Inferior parietal cortex (tissue), 1 donor: ENCODE data around the gene FBXO7.

Experiments
- DNase-seq: peaks from one replicate; pipeline ENCODE4 v3.0.0-alpha.2; 2016; ENCODE audit errors: extremely low spot score

FBXO7 gene

DNA sequence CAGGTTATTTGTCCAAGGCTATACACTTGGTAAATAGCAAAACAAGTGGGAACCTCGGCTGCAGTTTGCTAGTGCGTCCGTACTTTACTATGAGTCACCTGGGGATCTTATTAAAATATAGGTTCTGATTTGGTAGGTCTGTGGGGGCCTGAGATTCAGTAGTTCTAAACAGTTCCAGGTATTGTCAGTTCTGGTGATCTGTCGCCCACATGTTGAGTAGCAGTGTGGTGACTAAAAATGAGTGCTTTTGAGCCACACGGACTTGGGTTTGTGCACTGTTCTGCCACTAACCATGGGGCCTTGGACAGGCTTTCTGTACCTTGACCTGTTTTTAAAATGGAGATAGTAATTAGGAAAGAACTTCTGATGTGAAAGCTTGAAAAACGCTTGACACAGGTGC lies 15.7 kb downstream of the FBXO7 start:
- DNase-seq, result no peak

DNA sequence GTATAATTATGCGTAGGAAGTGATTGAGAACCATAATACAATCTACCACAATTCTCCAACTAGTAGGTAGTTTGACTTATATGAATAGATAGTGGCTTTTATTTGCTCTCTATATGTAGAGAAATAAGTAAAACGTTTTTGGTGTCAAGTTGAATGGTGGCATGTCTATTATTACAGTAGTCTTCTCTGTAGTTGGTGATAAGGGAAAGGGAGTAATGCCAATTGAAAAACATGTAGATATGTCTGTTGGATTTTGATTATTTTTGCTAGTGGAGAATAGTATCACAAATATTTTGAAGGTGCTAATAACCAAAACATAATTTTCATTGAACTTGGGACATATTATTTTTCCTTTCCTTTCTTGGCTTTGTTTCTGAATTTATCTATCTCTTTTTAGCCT lies 17.5 kb downstream of the FBXO7 start:
- no peak for DNase-seq

DNA sequence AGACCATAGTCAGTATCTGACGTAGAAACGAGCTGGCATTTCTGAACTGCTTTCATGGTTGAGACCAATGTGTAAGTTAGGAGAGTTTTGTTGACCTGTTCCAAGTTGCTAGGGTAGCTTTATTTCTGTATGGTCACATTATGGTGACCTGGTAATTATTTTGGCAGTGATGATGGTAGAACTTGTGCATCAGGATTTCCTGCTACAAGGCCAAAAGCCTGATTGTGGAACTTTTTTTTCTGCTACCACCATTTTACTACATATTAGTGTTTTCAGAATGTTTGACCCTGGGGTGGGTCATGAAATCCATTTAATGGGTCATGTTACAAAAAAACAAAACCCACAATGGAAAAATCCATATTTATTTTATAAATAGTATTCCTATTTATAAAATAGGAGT lies 18.9 kb downstream of the FBXO7 start:
- DNase-seq, result no peak

DNA sequence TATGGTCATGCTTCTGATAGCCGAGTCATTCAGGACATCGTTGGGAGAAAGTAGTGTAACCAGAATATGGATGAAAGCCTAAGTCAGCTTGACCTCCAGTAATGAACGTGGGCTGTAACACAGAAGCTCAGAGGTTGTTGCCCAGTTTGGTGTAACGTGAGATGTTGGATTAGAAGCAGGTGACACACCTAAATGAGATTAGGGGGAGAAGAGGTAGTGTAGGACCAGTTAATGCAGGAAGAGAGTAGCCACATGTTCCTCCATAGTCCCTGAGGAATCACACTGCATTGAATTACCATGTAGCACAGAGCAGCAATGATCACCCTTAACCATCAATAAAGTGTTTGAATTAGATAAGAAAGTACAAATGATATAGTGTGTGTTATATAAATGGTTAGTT lies 20.4 kb downstream of the FBXO7 start:
- no peak for DNase-seq

DNA sequence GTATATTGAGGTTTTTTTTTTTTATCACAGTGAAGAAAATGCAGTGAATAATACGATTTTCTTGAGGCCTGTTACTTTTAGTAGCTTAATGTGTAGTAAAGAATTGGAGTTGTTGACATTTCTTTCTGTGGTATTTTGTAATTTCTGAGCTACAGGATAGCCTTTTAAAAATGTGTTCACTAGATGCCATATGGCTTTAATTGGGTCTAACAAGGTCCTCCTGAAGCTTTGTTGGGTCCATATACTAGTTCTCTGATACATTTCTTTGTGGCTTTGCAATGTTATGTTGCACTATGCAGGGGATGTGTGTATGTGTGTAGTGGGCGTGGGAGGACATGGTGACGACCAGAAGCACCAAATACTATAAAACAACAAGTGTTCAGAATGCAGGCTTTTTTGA lies 25.1 kb downstream of the FBXO7 start:
- DNase-seq, result no peak

DNA sequence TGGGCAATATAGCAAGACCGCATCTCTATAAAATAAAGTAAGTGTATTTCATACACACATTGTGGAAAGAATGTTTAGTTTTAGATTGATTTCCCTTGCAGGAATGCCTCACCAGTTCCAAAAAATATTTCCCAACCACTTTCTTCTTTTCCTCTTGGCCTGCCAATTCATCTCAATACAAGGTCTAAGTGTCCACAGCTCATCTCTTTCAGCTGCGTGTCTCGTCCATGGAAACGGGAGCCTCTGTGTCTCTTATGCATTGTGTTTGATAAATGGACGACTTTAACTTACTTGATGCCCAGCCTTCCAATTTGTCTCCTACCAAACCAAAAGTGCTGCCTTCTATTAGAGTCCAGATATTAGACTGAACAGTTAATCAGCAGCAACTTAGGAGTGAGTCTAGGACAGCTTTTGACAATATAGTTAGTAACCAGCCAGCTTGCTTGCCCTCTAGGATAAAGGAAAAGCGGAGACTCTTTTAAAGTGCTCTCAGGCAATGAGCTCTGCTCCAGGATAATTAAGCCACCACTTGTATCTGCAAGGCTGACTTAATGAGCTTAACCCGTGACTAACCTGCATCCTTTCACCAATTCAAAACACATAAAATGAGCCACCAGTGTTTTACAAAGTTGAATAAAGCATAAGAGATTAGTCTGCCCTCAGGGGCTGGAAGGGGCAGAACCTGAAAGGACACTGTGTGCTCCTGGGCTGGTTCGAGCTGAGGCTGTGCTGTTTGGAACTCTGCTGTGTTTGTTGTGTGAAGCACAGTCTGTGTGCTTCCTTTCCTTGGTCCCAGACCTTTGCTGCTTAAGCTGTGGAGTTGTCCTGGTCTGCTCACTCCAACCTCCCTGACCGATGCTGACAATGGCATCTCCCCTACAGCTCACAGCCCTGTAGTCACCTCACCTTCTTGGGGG lies 27.5 kb downstream of the FBXO7 start:
- DNase-seq, result no peak

DNA sequence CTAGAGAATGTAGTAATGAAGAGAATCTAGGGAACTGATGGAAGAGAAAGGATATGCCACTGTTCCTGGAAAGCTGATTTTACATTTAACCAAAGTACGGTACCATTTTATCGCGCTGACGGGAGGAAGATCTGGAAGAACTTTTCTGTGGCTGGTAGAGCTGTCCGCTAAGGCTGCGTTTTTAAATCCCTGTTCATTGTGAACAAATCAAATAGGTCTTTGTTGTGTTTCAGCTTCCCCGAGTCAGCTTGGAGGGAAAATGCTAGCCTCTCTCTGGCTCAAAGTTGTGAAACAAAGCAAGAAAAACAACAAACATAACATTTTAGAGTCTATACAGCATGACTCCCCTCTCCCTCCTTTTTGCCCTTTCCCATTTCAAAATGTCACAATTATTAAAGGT lies 34.4 kb downstream of the FBXO7 start:
- DNase-seq, result peak; percentile 56

DNA sequence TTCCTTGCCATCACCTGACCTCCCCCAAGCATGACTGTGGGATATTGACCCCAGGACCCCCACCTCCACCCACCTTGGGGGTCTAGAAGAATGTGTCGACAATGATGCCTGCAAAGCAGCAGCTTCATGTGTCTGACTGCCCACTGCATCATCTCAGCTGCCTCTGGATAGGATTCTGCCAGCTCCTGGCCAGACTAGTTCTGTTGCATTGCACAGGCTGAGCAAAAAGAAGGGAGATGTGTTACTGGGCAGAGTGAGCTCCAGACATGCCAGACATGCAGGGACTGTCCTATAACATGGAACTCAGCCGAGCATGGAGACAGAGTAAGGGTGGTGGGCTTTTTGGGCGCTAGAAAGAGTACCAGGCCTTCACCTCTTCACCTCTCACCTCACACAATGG lies 36.7 kb downstream of the FBXO7 start:
- no peak for DNase-seq

DNA sequence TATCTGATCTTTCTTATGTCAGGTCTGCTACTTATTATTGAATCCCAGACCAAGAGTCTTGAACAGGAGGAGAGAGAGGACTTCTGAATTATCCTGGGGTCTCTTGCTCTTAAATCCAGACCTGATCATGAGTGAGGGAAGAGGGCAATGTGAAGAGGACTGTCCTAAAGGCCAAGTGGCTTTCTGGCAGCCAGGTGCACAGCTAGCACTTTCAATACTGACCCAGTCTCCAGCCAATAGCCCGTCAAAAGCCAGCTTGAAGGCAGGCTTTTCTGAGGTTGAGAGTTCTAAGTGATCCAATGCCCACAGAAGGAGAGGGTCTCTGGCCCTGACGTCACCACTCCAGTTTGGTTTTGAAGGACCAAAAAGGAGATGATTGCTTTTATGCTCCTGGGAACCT lies 37.2 kb downstream of the FBXO7 start:
- DNase-seq, result no peak

DNA sequence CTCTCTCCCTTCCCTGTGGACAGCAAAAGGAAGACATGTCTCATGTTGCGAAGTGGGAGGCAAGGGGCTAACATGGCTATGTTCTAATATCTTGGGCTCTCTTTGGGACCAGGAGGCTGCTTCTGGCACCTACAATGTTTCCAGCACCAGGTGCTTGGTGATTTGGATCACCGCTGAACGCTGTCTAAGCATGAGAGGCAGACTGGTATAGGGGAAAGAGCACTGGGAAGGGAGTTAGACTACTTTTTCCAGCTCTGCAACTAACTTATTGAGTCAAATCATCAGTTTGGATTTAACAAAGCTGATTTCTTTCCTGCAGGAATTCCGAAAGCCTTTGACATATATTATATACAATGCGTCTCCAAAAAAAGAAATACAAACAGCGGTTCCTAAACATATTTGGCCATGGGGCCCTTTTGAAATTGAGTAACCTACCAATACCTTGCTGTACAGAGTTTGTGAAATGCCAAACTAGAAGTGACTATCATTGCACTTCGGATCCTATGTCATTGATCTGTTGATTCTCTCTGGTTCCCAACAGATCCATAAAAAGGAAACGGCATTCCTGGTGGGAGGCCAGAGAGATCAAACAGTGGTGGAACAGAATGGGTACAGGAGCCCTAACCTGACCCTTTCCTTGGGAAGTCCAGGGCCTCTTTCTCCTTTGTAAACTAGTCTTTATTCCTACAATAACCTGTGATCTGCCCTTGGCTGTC lies 37.8 kb downstream of the FBXO7 start:
- DNase-seq, result no peak

DNA sequence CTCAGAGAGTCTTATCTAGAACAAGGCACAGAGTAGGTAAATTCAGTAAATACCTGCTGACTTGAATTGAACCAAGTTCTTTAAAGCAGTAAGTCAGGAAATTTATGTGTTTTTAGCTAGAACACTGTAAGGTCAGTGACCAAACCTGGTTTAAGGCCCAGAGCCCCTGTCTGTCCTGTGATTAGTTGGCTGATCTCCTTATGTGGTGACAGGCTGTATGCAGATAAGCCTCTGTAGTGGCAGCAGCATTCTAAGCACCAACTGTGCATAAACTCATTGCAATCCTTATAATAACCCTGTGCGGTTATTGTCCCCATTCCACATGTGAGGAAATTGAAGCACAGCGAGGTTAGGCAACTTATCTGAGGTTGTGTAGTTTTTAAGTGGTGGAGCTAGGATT lies 40.5 kb downstream of the FBXO7 start:
- no peak for DNase-seq

DNA sequence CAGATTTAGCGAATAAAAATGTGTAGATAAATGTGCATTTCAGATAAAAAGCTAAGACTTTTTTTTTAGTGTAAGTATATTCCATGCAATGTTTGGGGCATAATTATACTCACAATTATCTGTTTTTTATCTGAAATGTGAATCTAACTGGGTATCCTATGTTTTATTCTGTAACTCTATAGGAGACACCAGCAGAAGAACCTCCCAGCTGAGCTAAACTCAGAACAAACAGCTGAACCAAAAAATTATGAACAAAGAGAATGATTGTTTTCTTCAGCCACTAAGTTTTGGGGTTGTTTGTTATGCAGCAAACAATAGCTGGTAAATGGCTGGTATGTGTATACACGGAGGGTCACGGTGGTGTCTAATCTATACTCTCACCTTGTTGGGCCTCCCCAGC lies 42.9 kb downstream of the FBXO7 start:
- no peak for DNase-seq

DNA sequence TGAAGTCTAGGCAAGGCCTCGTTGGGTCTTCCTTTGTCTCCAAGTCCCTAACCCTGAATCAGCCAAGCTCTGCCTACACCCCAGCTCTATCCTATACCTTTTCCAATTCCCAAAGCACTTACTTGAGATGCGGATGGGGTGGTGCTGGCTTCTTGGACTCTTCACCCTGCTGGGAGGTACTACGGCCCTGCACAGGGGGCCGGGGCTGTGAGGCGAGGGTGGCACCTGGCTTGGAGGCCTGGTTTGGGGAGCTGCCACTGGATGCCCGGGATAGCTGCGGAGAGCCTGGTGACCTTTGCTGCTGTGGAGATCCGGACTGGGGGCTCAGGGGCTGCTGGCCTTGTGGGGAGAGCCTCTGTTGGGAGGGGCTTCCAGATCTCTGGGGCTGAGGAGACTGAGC lies 43.3 kb downstream of the FBXO7 start:
- no peak for DNase-seq

DNA sequence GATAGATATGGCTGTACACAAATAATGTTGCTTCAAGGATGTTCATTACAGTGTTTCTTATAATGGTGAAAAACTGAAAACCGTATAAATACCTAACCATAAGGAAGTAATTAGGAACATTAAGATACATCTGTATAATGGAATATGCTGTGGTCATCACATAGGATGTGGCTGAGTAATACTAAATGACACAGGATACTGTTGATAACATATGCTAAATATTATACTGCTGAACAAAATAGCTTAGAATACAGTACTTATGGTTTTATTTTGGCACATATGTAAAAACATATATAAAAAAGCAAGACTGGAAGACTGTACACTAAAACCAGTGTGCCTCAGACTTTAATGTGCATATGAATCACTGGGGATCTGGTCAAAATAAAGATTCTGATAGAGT lies 43.8 kb downstream of the FBXO7 start:
- DNase-seq, result no peak

DNA sequence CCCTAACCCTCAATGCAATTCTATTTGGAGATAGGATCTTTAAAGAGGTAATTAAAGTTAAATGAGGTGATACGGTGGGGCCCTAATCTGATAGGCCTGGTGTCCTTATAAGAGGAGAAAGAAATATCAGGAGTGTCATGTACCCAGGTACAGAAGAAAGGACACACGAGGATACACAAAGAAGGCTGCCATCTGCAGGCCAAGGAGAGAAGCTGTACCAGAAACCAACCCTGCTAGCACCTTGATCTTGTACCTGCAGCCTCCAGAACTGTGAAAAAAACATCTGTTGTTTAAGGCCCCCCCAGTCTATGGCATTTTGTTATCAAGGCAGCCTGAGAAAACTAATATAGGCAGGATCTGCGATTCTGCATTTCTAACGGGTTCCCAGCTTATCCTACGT lies 44.2 kb downstream of the FBXO7 start:
- DNase-seq, result no peak

DNA sequence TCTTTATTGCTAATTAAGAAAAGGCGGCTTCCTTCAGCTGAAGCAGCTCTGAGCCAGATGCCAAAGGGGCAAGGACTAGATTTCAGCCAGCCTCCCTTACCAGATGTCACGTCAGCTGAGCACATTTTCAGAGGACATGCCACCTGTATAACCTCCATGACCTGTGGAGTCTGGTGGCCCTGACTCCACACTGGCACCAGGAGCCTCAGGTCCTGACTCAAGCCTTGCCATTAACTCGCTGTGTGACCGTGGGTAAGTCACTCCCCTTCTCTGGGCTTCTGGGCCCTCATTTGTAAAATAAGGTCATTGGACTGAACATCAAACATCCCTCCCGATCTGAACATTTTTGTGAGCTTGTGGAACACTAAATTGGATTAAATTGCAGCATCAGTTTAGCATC lies 46.0 kb downstream of the FBXO7 start:
- DNase-seq, result no peak

DNA sequence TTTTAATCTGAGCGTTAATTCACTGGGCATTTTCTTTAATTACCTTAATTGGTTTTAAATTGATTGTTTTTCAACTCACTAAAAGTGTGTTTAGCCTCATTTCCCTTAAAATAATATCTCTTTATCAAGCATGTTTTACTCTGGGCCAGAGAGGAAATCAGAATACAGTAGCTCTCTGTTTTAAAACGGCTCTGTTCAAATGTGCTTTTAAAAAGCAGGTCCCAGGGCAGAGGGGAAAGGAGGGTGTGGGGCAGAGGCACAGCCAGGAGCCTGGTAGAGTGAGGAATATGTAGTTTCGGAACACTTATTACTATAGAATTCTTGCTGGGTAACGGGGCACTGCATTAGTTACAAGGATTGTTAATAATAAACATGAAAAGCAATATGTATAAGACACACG lies 47.6 kb downstream of the FBXO7 start:
- no peak for DNase-seq

DNA sequence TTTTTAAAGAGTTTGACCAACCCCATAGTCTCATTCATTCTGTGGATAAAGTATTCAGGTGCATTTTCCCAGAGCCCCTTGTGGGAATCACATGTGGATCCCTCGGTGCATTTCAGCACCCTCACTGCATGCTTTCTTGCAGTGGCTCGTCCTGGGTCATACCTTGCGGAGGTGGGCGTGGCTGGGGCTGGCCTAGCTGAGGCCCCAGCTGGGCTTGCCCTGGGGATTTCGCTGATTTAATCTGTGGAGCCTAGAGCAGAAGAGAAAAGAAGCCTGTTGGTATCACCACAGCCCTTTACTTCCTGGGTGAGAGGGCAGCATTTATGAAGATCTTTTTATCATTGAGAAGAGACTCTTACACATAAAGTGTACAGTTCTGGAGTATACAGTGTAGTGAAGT lies 53.1 kb downstream of the FBXO7 start:
- DNase-seq, result no peak

DNA sequence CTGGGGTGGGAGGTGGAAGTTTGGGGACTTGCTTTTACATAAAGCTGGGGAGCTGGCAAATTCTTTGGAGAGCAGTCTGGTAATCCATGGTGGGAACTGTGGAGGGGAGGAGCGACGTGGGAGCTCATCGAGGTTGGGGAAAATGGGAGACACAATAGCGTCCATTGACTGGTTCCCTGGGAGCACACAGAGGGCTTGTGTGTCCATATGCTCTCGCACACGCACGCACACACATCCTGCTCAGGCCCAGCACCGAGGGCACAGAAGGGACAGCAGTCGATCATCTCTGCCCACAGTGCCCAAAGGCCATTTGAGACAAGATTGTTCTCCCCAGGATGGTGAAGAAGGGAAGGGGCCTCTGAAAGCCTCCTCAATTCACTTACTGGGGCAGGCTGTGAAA lies 53.7 kb downstream of the FBXO7 start:
- DNase-seq, result peak; percentile 55

DNA sequence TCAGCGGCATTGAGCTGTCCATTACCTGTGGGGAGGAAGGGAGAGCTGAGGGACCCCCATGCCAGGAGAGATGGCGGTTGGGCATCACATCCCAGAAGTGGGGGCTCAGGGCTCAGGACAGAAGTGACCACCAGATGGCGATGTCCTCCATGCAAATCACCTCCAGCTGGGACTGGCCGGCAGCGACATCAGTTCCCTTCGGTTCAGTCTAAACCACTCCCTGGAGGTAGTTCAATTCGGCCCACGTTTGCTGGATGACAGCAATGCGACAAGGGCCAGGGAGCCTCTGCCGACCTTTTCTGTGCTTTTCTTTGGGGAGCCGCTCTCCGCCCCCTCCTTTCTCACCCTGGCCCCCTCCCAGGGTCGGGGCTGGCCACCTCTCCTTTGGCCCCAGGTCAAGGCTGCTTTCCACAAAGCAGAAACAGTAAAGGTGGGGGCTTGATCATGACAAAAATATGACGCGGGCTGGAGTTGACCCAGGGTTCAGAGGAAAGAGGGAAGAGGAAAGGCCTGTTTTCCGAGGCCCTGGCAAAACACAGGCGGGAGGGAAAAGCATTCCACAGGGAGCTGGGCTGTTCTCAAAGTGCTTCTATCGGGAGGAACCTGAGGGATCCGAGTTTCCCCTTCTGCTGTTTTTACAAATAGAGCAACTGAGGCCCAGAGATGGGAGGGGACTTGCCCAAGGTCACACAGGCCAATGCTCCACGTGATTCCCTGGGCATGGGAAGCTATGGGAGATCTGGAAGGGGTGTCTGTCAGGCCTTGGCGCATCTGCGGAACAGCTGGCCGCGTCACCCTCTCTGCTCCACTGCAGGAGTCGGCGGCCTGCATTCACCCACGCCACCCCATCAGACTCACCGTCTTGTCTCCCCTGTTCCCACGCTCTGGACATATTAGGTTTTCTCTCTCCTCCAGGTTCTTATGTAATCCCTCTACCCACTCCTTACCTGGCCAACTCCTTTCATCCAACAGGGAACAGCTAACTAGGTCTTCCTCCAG lies 54.7 kb downstream of the FBXO7 start:
- peak; percentile 87 for DNase-seq

DNA sequence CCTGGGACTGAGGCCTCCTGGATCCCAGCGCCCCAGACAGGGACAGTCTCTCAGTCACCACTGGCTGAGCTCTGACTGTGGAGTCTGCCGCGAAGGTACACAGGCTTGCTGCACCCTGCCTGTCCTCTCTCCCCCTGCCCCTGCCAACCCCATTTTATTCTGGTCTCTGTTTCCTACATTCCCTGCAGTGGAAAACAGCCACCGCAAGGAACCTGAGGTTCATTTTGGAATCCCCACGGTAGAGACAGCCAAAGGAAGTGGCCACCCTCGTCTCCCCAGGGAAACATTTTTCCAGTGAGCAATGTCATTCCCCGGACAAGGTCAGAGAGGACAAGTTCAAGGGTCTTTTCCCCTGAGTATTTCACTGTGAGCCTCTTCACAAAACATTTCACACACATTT lies 56.6 kb downstream of the FBXO7 start:
- DNase-seq, result no peak
